Spleen (tissue), 7 donors: ENCODE results near the gene ADGRE1.

Source experiments
- POLR2A ChIP-seq, 3 donors: fragments of 450-650 bp; IDR thresholded peaks; one replicate each; pipeline ENCODE4 v1.5.1; 2017; ENCODE audit warnings: antibody characterized with exemption in 3 of 3, mild to moderate bottlenecking in 1 of 3
- TF ChIP-seq, protein P1 (sequence below), 11 experiments: fragments of 200-600 bp in 7 of 11; fragments of 450-650 bp in 4 of 11; sonication (generic) in 4 of 11; IDR thresholded peaks in 8 of 11; conservative IDR thresholded peaks in 3 of 11; 1 replicate in 7 of 11; 2 replicates in 4 of 11; pipeline versions ENCODE4 v1.4.0 to v1.8.0; 2016 to 2021; ENCODE audit warnings: antibody characterized with exemption in 11 of 11, inconsistent platforms in 4 of 11, mild to moderate bottlenecking in 1 of 11
- donor health status: DM: no; HTN: no; CAD: no; lungs with moderate emphysema.
- donor health status: DM: no; HTN: no; CAD: no.
- donor health status: DM: no; HTN: no; CAD: no.

DNA sequence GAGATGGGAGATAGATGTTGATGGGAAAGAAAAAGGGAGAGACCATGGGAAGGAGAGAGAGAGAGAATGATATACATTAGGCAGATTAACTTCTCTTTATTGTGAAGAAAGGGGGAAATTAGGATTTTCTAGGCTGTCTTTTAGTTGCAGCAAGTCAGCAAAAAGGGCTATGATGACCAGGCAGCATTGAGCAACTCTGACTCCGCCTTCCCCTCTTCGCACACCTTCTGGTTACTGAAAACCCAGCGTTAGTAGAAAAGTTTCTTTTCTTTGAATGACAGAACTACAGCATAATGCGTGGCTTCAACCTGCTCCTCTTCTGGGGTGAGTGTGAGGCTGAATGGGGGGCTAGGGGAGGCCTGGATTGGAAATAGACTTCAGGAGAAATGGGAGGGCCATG is at the start of gene ADGRE1:
- TF ChIP-seq, protein P1, sequence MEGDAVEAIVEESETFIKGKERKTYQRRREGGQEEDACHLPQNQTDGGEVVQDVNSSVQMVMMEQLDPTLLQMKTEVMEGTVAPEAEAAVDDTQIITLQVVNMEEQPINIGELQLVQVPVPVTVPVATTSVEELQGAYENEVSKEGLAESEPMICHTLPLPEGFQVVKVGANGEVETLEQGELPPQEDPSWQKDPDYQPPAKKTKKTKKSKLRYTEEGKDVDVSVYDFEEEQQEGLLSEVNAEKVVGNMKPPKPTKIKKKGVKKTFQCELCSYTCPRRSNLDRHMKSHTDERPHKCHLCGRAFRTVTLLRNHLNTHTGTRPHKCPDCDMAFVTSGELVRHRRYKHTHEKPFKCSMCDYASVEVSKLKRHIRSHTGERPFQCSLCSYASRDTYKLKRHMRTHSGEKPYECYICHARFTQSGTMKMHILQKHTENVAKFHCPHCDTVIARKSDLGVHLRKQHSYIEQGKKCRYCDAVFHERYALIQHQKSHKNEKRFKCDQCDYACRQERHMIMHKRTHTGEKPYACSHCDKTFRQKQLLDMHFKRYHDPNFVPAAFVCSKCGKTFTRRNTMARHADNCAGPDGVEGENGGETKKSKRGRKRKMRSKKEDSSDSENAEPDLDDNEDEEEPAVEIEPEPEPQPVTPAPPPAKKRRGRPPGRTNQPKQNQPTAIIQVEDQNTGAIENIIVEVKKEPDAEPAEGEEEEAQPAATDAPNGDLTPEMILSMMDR (IDR thresholded peaks at IDR 0.05 in 8 of 11, conservative IDR thresholded peaks at IDR 0.05 in 3 of 11) = no peak
- TF ChIP-seq POLR2A (IDR thresholded peaks at IDR 0.05) = no peak
